ENCODE measurements around the gene SELENOH.

SELENOH gene

GRCh38 chr11:57746920-57747319 is 5.6 kb downstream of the SELENOH start:
- DNase-seq (ENCODE audit: low read depth), result no peak

GRCh38 chr11:57751176-57751575 is 9.9 kb downstream of the SELENOH start:
- no peak for DNase-seq (ENCODE audit: low read depth)

- DNase-seq (ENCODE audit: low read depth), result no peak
These were observed 10.5 kb downstream of the SELENOH start, which contains the start of gene BTBD18 for GRCh38 chr11:57751676-57752253. BTBD18 (minus strand) TSS chr11:57751819; CDS start chr11:57751188, 631 bp downstream.

GRCh38 chr11:57752954-57753353 is 11.7 kb downstream of the SELENOH start:
- DNase-seq (ENCODE audit: low read depth), result no peak

GRCh38 chr11:57758174-57758573 is 16.9 kb downstream of the SELENOH start:
- DNase-seq (ENCODE audit: low read depth), result no peak

GRCh38 chr11:57761301-57762234 is 20.3 kb downstream of the SELENOH start, which contains the start of gene CTNND1:
CTNND1 (plus strand) TSS chr11:57761802; CDS start chr11:57791479, 29,677 bp downstream.
- peak; percentile 96 for DNase-seq (ENCODE audit: low read depth)

GRCh38 chr11:57762235-57762861 is 21.1 kb downstream of the SELENOH start:
- DNase-seq (ENCODE audit: low read depth), result no peak

- DNase-seq (ENCODE audit: low read depth), result no peak
These were observed 22.3 kb downstream of the SELENOH start for GRCh38 chr11:57763568-57763967.

GRCh38 chr11:57764021-57764420 is 22.7 kb downstream of the SELENOH start:
- no peak for DNase-seq (ENCODE audit: low read depth)

- DNase-seq (ENCODE audit: low read depth), result no peak
These were observed 23.3 kb downstream of the SELENOH start for GRCh38 chr11:57764566-57764965.

- no peak for DNase-seq (ENCODE audit: low read depth)
These were observed 23.7 kb downstream of the SELENOH start for GRCh38 chr11:57764972-57765371.

GRCh38 chr11:57770793-57771192 is 29.5 kb downstream of the SELENOH start:
- DNase-seq (ENCODE audit: low read depth), result no peak

GRCh38 chr11:57771365-57771764 is 30.1 kb downstream of the SELENOH start:
- DNase-seq (ENCODE audit: low read depth), result no peak

- no peak for DNase-seq (ENCODE audit: low read depth)
These were observed 31.3 kb downstream of the SELENOH start for GRCh38 chr11:57772562-57772961.

- DNase-seq (ENCODE audit: low read depth), result no peak
These were observed 31.8 kb downstream of the SELENOH start for GRCh38 chr11:57773026-57773598.

GRCh38 chr11:57775491-57775890 is 34.2 kb downstream of the SELENOH start:
- no peak for DNase-seq (ENCODE audit: low read depth)

- peak; percentile 55 for DNase-seq (ENCODE audit: low read depth)
These were observed 34.8 kb downstream of the SELENOH start for GRCh38 chr11:57776031-57776521.

- DNase-seq (ENCODE audit: low read depth), result no peak
These were observed 35.4 kb downstream of the SELENOH start for GRCh38 chr11:57776577-57777210.

- no peak for DNase-seq (ENCODE audit: low read depth)
These were observed 36.7 kb downstream of the SELENOH start for GRCh38 chr11:57777969-57778317.

GRCh38 chr11:57778318-57779037 is 37.2 kb downstream of the SELENOH start:
- peak; percentile 96 for DNase-seq (ENCODE audit: low read depth)

- DNase-seq (ENCODE audit: low read depth), result peak; percentile 46
These were observed 38.0 kb downstream of the SELENOH start for GRCh38 chr11:57779276-57779675.
